Type B pancreatic cell (in vitro differentiated cells): ENCODE data around the gene DNAH12. TPM values are rescaled to one million over a fixed set of nuclear protein-coding genes. Genes with fewer than 3 reads are reported as not detected.
A peak's percentile ranks its signal among the peaks of the same experiment; 100 is the strongest.

Experiments
- DNase-seq: peaks from one replicate; pipeline ENCODE4 v3.0.0; 2021; ENCODE audit warnings: mixed read lengths; ENCODE audit not compliant: unreplicated experiment; ENCODE audit errors: extremely low spot score
- H3K27ac Mint-ChIP-seq: 2 replicates; pipeline ENCODE4 v1.8.0; 2021; ENCODE audit warnings: mild to moderate bottlenecking, mixed read lengths
- H3K27me3 Mint-ChIP-seq: 2 replicates; pipeline ENCODE4 v1.8.0; 2021; ENCODE audit warnings: mixed read lengths
- H3K36me3 Mint-ChIP-seq: 2 replicates; pipeline ENCODE4 v1.8.0; 2021; ENCODE audit warnings: mixed read lengths
- H3K4me1 Mint-ChIP-seq: one replicate; pipeline ENCODE4 v1.8.0; 2021; ENCODE audit warnings: mixed read lengths; ENCODE audit not compliant: unreplicated experiment
- H3K4me3 Mint-ChIP-seq: 2 replicates; pipeline ENCODE4 v1.8.0; 2021; ENCODE audit warnings: mild to moderate bottlenecking, mixed read lengths
- H3K9me3 Mint-ChIP-seq: 2 replicates; pipeline ENCODE4 v1.8.0; 2021; ENCODE audit warnings: mixed read lengths
- total RNA-seq: library from RNA; stranded (reverse); gene quantifications from 2 replicates; pipeline ENCODE4 v1.2.1, GENCODE V29; 2021; ENCODE audit warnings: low replicate concordance
- TF ChIP-seq, protein P1 (sequence below): fragments of 200-600 bp; sonication (generic); conservative IDR thresholded peaks from 2 replicates; pipeline ENCODE4 v1.5.0; 2021; ENCODE audit warnings: antibody characterized with exemption, mild to moderate bottlenecking

Gene DNAH12
- total RNA-seq, 1 donor from 2014 or later, result 0.87 TPM

DNA sequence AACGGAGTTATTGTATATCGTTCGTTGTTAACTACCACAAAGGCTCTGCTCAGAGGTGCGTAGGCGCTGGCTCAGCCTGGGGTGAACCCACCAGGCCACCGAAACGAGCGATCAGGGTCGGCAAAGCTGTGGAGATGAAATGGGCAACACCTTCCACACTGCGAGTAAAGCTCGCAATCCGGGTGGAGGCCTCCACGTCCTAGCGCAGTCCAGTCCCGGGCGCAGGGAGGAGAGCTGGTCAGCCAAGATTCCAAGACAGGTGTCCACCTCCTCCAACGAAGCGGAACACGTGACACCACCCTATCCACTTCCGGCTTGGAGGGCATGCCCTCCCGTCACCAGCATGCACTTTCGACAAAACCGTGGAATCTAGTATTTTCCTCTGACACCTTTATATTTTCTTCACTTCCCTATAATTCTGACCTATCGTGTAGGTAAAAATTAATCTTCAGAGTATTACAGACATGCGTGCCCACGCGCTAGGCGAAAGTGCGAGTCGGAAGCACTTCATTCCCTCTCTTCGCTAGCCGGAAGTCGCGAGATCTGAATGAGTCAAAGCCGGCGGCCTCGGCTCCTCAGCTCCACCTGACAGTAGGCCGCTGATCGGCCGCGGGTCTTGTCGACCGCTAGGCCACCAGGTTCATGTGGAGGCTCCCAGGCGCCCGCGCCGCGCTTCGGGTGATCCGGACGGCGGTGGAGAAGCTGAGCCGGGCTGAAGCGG is 11.8 kb upstream of the DNAH12 start, which contains the start of gene PDE12:
PDE12 (plus strand) TSS at position 537 of the 721 bp plus-strand sequence; CDS start at position 643, 106 bp downstream.
- peaks cover 19% of the 10 kb centered on the region for H3K4me1 Mint-ChIP-seq
- peak within 1 kb of the TSS; percentile 86 for H3K4me3 Mint-ChIP-seq
- peak; percentile 82 for DNase-seq

DNA sequence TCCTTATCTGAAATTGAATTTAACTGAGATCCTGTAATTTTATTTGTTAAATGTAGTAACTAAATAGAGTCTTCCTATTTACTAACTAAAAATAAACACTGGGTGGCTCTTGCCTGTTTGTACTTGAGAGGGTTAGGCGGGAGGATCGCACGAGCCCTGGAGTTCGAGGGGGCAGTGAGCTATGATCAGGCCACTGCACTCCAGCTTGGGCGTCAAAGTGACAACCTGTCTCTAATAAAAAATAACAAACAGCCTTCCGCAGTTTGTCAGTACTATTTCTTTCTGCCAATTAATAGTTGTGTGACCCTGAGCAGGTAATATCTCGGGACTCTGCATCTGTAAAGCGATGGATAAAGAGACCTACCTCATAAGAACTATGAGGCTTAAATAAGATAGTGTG is 11.2 kb upstream of the DNAH12 start:
- TF ChIP-seq, protein P1, sequence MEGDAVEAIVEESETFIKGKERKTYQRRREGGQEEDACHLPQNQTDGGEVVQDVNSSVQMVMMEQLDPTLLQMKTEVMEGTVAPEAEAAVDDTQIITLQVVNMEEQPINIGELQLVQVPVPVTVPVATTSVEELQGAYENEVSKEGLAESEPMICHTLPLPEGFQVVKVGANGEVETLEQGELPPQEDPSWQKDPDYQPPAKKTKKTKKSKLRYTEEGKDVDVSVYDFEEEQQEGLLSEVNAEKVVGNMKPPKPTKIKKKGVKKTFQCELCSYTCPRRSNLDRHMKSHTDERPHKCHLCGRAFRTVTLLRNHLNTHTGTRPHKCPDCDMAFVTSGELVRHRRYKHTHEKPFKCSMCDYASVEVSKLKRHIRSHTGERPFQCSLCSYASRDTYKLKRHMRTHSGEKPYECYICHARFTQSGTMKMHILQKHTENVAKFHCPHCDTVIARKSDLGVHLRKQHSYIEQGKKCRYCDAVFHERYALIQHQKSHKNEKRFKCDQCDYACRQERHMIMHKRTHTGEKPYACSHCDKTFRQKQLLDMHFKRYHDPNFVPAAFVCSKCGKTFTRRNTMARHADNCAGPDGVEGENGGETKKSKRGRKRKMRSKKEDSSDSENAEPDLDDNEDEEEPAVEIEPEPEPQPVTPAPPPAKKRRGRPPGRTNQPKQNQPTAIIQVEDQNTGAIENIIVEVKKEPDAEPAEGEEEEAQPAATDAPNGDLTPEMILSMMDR, result no peak
- H3K27me3 Mint-ChIP-seq, result no peaks in the 10 kb centered on the region
- peaks cover 18% of the 10 kb centered on the region for H3K36me3 Mint-ChIP-seq
- no peaks in the 10 kb centered on the region for H3K9me3 Mint-ChIP-seq
- H3K27ac Mint-ChIP-seq, result peak overlapping the region; percentile 98
- H3K4me3 Mint-ChIP-seq, result peak overlapping the region; percentile 86
- H3K4me1 Mint-ChIP-seq, result peaks cover 19% of the 10 kb centered on the region
- DNase-seq, result no peak

More for the DNA sequence above, 11.8 kb upstream of the DNAH12 start, which contains the start of gene PDE12:
- H3K27ac Mint-ChIP-seq, result peak within 1 kb of the TSS; percentile 98
- peaks cover 22% of the 10 kb centered on the region for H3K36me3 Mint-ChIP-seq
- TF ChIP-seq, protein P1, result no peak
- no peaks in the 10 kb centered on the region for H3K9me3 Mint-ChIP-seq
- H3K27me3 Mint-ChIP-seq, result no peaks in the 10 kb centered on the region

GRCh38 chr3:57546616-57547015 is 2.5 kb upstream of the DNAH12 start:
- Mint-ChIP-seq H3K27me3 (no peaks in the 10 kb centered on the region), H3K27ac (no peak overlapping the region), H3K36me3 (no peaks in the 10 kb centered on the region), H3K9me3 (no peaks in the 10 kb centered on the region), H3K4me1 (peaks cover 10% of the 10 kb centered on the region), H3K4me3 (no peak overlapping the region)
- TF ChIP-seq, protein P1, result no peak
- DNase-seq, result no peak

DNA sequence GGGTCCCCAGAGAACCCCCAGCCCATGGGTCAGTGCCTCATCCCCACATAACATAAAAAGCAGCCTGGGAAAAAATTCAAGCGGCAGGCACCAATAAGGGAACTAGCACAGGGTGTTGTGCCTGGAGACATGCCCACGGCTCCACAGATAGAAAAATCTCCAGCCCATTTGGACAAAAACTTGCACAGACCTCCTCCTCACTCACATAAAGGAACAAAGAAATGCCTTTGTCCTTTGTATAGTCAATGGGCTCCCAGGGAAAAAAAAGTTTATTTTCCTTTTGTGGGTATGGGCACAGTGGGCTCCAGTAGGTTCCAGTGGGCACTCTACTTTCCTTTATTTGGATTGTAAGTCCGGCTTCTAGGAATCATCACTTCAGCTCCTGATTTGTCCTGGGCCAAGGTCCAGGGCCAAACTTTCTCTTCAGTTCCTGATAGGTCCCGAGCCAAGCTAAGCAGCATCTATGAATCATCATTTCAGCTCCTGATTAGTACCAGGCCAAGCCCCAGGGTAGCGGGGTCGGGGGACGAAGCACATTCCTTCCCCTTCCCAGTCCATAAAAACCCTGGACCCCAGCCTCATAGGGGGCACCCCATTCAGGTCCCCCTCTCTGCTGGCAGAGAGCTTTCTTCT is 1.6 kb upstream of the DNAH12 start:
- DNase-seq, result no peak
- Mint-ChIP-seq H3K9me3 (no peaks in the 10 kb centered on the region), H3K4me1 (peaks cover 10% of the 10 kb centered on the region), H3K27me3 (no peaks in the 10 kb centered on the region), H3K36me3 (no peaks in the 10 kb centered on the region), H3K4me3 (peak overlapping the region; percentile 55), H3K27ac (peak overlapping the region; percentile 29)
- TF ChIP-seq, protein P1, result no peak

DNA sequence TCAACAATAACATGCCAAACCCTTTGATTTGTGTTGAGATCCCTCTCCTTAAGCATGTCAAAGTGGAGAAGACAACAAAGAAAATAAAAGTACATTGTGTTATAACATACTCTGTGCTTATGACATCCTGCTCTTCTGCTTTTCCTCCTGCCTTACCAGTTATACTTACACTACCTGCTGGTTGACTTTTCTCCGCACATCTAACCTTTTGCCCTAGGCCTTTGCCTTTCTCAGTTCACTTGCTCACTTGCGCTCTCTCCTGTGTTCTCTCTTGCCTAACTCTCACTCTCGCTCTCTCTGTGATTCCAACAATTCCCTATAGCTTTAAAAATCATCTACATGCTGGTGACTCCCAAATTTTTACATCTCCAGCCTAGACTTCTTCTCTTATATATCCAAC is 5.7 kb downstream of the DNAH12 start:
- DNase-seq, result no peak
- Mint-ChIP-seq H3K27ac (peak overlapping the region; percentile 77), H3K4me3 (peak overlapping the region; percentile 71), H3K36me3 (no peaks in the 10 kb centered on the region), H3K9me3 (peaks cover 5% of the 10 kb centered on the region), H3K27me3 (no peaks in the 10 kb centered on the region), H3K4me1 (peaks cover 4% of the 10 kb centered on the region)
- TF ChIP-seq, protein P1, result no peak
